Ovary (tissue), 9 donors: ENCODE data around the gene SBF2. TPM values are rescaled to one million over a fixed set of nuclear protein-coding genes. Genes with fewer than 3 reads are reported as not detected.

Experiments
- DNase-seq, 5 donors: peaks; one replicate each; pipeline ENCODE4 v3.0.0-alpha.2; 2019 to 2020
- H3K27ac ChIP-seq, 2 donors: fragments of 200-600 bp; one replicate each; pipeline versions ENCODE4 v1.5.1 to v1.8.0; 2019 to 2022
- H3K27me3 ChIP-seq: fragments of 200-600 bp; one replicate; pipeline ENCODE4 v1.8.0; 2022
- H3K36me3 ChIP-seq: fragments of 200-600 bp; sonication (generic); one replicate; pipeline ENCODE4 v1.5.1; 2019
- H3K4me1 ChIP-seq: one replicate; pipeline ENCODE4 v1.8.1; 2013; ENCODE audit warnings: mild to moderate bottlenecking, moderate library complexity; ENCODE audit not compliant: insufficient read depth
- H3K4me3 ChIP-seq: fragments of 200-600 bp; sonication (generic); one replicate; pipeline ENCODE4 v1.5.1; 2017
- H3K9me3 ChIP-seq, 2 donors: fragments of 200-600 bp in 1 of 2; sonication (generic) in 1 of 2; one replicate each; pipeline versions ENCODE4 v1.5.1 to v1.8.1; 2013 to 2019; ENCODE audit warnings: mild to moderate bottlenecking in 1 of 2, moderate library complexity in 1 of 2
- CTCF ChIP-seq, 3 donors: fragments of 450-650 bp in 2 of 3; fragments of 200-600 bp in 1 of 3; IDR thresholded peaks; one replicate each; pipeline versions ENCODE4 v1.5.1 to v1.8.0; 2016 to 2022; ENCODE audit warnings: antibody characterized with exemption in 3 of 3, mild to moderate bottlenecking in 1 of 3
- EP300 ChIP-seq: sonication (generic); formaldehyde crosslinking; IDR thresholded peaks from one replicate; pipeline ENCODE4 v1.6.1; 2017; ENCODE audit warnings: antibody characterized with exemption
- POLR2A ChIP-seq: fragments of 450-650 bp; IDR thresholded peaks from one replicate; pipeline ENCODE4 v1.6.1; 2017; ENCODE audit warnings: antibody characterized with exemption, mild to moderate bottlenecking, moderate library complexity
- WGBS, 3 donors: extraction: QIAGEN DNeasy Blood & Tissue Kit in 1 of 3; methylation state at CpG; one replicate each; pipeline versions ENCODE4 v1.1.5 to v1.1.7; 2013 to 2017; 5-methylcytosine and 5-hydroxymethylcytosine counted together
- intact Hi-C, 4 donors: fragments of 100-400 bp; cut with DNase I; formaldehyde crosslinking; loops; one replicate each; pipeline versions ENCODE4 v1.11.0 to v1.15.1; 2022 to 2023
- polyA plus RNA-seq, 2 donors: library from polyadenylated mRNA; stranded (reverse); fragments of 200-250 nt in 1 of 2; fragments of 350-450 nt in 1 of 2; fragmentation: Illumina TruSeq in 1 of 2; extraction: RNeasy Lipid Tissue Mini Kit (QIAGEN cat#74804) in 1 of 2; gene quantifications; one replicate each; pipeline ENCODE4 v1.2.3, GENCODE V29; 2013 to 2014
- total RNA-seq, 7 donors: library from RNA; depleted of rRNA in 2 of 7; stranded (reverse); fragments of >200 nt in 2 of 7; fragmentation: NEBNext Ultra II Directional in 3 of 7; extraction: Animal tissue kit (Norgen Biotek cat#: 25700) in 3 of 7; gene quantifications; one replicate each; pipeline versions ENCODE4 v1.1.0 to v1.2.4, GENCODE V29; 2016 to 2023
- donor health status: DM: no; HTN: no; CAD: no; lungs with moderate emphysema.
- donor health status: DM: no; HTN: no; CAD: no.
- donor health status: Bipolar disorder and iron deficiency.
- donor health status: DM: yes; HTN: yes; CAD: no.
- donor health status: DM: no; HTN: no; CAD: no.
- donor health status: DM: yes; HTN: yes; CAD: no.

SBF2 gene
- total and polyA plus RNA-seq, 9 donors: 27.4 to 77.5 (median 50.8) TPM

GRCh38 chr11:10087186-10087922 lies 206.7 kb downstream of the SBF2 start:
- Histone ChIP-seq H3K4me1 (peaks cover 3% of the 10 kb centered on the region), H3K27me3 (no peaks in the 10 kb centered on the region), H3K9me3 (no peaks in the 10 kb centered on the region), H3K36me3 (no peaks in the 10 kb centered on the region), H3K4me3 (no peak overlapping the region), H3K27ac (no peak overlapping the region)
- TF ChIP-seq CTCF (IDR thresholded peaks at IDR 0.05): no peak
- WGBS, 3 donors: 1 to 11% (median 8%) methylated on average over 1 of the region's 1 CpG
- intact Hi-C loops: no loop called here
- no peak for DNase-seq

GRCh38 chr11:10080138-10080537 lies 213.9 kb downstream of the SBF2 start:
- intact Hi-C loops: no loop called here
- Histone ChIP-seq H3K36me3 (no peaks in the 10 kb centered on the region), H3K27me3 (no peaks in the 10 kb centered on the region), H3K4me3 (no peak overlapping the region), H3K9me3 (peaks cover 0 to 3% of the 10 kb centered on the region in 2 donors), H3K4me1 (no peaks in the 10 kb centered on the region), H3K27ac (no peak overlapping the region)
- 95 to 98% (median 97%) methylated on average over 4 of the region's 4 CpGs for WGBS, 3 donors
- no peak for DNase-seq
- TF ChIP-seq POLR2A: no peak
- no peak for TF ChIP-seq EP300
- TF ChIP-seq CTCF (IDR thresholded peaks at IDR 0.05): no peak

- H3K4me1 ChIP-seq: no peaks in the 10 kb centered on the region
- 34 to 48% (median 41%) methylated on average over 6 of the region's 6 CpGs for WGBS, 3 donors
- no peaks in the 10 kb centered on the region for H3K27me3 ChIP-seq
- TF ChIP-seq POLR2A (no peak), EP300 (no peak), CTCF (IDR thresholded peaks at IDR 0.05) (no peak)
- no peak overlapping the region for H3K4me3 ChIP-seq
- H3K9me3 ChIP-seq: peaks cover 0 to 3% of the 10 kb centered on the region in 2 donors
- intact Hi-C loops: no loop called here
- no peaks in the 10 kb centered on the region for H3K36me3 ChIP-seq
- DNase-seq: peak in 4 of 5 donors; percentile 36 to 76 (median 68)
- H3K27ac ChIP-seq: no peak overlapping the region
These were observed 217.4 kb downstream of the SBF2 start for GRCh38 chr11:10076458-10077141.

- no peaks in the 10 kb centered on the region for H3K4me1 ChIP-seq
- intact Hi-C loops: no loop called here
- no peak overlapping the region for H3K27ac ChIP-seq
- no peak for DNase-seq
- H3K36me3 ChIP-seq: no peaks in the 10 kb centered on the region
- WGBS, 3 donors: 97 to 98% (median 98%) methylated on average over 2 of the region's 2 CpGs
- no peaks in the 10 kb centered on the region for H3K27me3 ChIP-seq
- TF ChIP-seq CTCF (IDR thresholded peaks at IDR 0.05) (no peak), POLR2A (no peak), EP300 (no peak)
- H3K9me3 ChIP-seq: peaks cover 0 to 3% of the 10 kb centered on the region in 2 donors
- H3K4me3 ChIP-seq: no peak overlapping the region
These were observed 218.9 kb downstream of the SBF2 start for GRCh38 chr11:10075141-10075540.
